GM19468 (cell line): Measurements from ENCODE around the gene DHRSX.
"Not testable (repeated sequence)": the region's sequence is repeated elsewhere in the genome, so short reads cannot be mapped to it uniquely, and the experiment has no call there.

Source experiments
- ATAC-seq: cut with Tn5 transposase; IDR thresholded peaks from one replicate; pipeline ENCODE4 v1.9.1; 2021; ENCODE audit warnings: mild to moderate bottlenecking, moderate library complexity, moderate number of reproducible peaks; ENCODE audit not compliant: unreplicated experiment; ENCODE audit errors: extremely low read depth

The DHRSX gene

GRCh38 chrX:2500803-2501558 is at the start of gene DHRSX, which contains the start of gene ZBED1:
TSS of gene DHRSX (minus strand) at chrX:2500976. CDS start at chrX:2500925, 51 bp downstream.
TSS of gene ZBED1 (minus strand) at chrX:2500976. CDS start at chrX:2490719, 10,257 bp downstream.
- ATAC-seq: no peak

- ATAC-seq: no peak
Measured at GRCh38 chrX:2549876-2550275, 49.1 kb upstream of the DHRSX start.

GRCh38 chrX:2548711-2549423 is 48.1 kb upstream of the DHRSX start:
- ATAC-seq: no peak

GRCh38 chrX:2547736-2548135 is 47.0 kb upstream of the DHRSX start:
- no peak for ATAC-seq

- no peak for ATAC-seq
Measured at GRCh38 chrX:2546496-2546895, 45.7 kb upstream of the DHRSX start.

GRCh38 chrX:2545144-2545543 is 44.4 kb upstream of the DHRSX start:
- no peak for ATAC-seq

- no peak for ATAC-seq
Measured at GRCh38 chrX:2542826-2543521, 42.2 kb upstream of the DHRSX start.

GRCh38 chrX:2541603-2542002 is 40.8 kb upstream of the DHRSX start:
- ATAC-seq: no peak

GRCh38 chrX:2540426-2540947 is 39.7 kb upstream of the DHRSX start:
- ATAC-seq: no peak

- ATAC-seq: no peak
Measured at GRCh38 chrX:2539586-2539985, 38.8 kb upstream of the DHRSX start.

- no peak for ATAC-seq
Measured at GRCh38 chrX:2538031-2538757, 37.4 kb upstream of the DHRSX start.

- no peak for ATAC-seq
Measured at GRCh38 chrX:2536974-2537373, 36.2 kb upstream of the DHRSX start.

GRCh38 chrX:2536141-2536540 is 35.4 kb upstream of the DHRSX start:
- ATAC-seq: no peak

GRCh38 chrX:2534261-2535021 is 33.7 kb upstream of the DHRSX start:
- not testable (repeated sequence) for ATAC-seq

- ATAC-seq: no peak
Measured at GRCh38 chrX:2533424-2533823, 32.6 kb upstream of the DHRSX start.

GRCh38 chrX:2526390-2526789 is 25.6 kb upstream of the DHRSX start:
- no peak for ATAC-seq

GRCh38 chrX:2523911-2524310 is 23.1 kb upstream of the DHRSX start:
- no peak for ATAC-seq

- ATAC-seq: no peak
Measured at GRCh38 chrX:2521927-2522386, 21.2 kb upstream of the DHRSX start.
